ENCODE results near the gene C11orf54.

DNA sequence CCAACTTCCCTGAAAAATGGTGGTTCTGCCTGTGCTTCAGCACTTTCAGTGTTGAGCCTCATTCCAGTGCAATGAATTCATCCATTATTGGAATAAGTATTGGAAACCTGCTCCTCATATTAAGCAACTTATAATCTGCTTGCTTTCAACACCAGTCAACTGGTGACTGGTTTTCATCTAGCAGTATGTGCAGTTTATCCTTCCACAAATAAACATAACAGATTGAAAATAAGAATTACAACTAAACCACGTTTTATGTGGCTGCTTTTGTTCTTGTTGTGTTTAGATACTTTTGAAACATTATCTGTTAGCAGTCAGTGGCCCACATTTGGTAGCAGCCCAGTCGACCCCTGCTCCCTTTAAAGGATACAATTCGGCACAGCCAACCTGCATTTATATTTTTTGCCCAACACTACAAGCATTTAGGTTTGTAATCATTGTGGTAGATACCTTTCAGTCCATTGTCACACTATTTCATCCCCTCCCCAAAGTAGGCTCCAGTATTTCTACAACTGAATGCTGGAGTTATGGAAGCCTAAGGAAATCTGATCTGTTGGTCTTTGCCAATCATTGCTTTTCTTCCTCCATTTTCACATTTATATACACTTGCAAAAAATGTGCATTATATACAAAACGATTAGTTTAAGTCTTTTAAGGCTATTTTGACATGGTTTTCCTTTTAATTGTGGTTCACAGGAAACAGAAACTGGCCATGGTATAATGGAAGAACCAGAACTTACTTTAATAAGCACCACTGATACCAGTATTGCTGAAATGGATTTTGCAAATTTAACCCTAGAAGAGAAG is 13.3 kb upstream of the C11orf54 start:
- TF ChIP-seq, protein P1, sequence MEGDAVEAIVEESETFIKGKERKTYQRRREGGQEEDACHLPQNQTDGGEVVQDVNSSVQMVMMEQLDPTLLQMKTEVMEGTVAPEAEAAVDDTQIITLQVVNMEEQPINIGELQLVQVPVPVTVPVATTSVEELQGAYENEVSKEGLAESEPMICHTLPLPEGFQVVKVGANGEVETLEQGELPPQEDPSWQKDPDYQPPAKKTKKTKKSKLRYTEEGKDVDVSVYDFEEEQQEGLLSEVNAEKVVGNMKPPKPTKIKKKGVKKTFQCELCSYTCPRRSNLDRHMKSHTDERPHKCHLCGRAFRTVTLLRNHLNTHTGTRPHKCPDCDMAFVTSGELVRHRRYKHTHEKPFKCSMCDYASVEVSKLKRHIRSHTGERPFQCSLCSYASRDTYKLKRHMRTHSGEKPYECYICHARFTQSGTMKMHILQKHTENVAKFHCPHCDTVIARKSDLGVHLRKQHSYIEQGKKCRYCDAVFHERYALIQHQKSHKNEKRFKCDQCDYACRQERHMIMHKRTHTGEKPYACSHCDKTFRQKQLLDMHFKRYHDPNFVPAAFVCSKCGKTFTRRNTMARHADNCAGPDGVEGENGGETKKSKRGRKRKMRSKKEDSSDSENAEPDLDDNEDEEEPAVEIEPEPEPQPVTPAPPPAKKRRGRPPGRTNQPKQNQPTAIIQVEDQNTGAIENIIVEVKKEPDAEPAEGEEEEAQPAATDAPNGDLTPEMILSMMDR (IDR thresholded peaks at IDR 0.05), result no peak
- TF ChIP-seq POLR2A (IDR thresholded peaks at IDR 0.05), result no peak

All from adrenal gland (tissue), 5 donors.